GM18498 (cell line): ENCODE results near the gene PBX2.
"Not testable (repeated sequence)": the region's sequence is repeated elsewhere in the genome, so short reads cannot be mapped to it uniquely, and the experiment has no call there.

Source experiments
- ATAC-seq: cut with Tn5 transposase; IDR thresholded peaks from one replicate; pipeline ENCODE4 v1.9.1; 2021; ENCODE audit warnings: mild to moderate bottlenecking, moderate library complexity; ENCODE audit not compliant: unreplicated experiment

Gene PBX2

GRCh38 chr6:32151863-32152768 lies 37.9 kb downstream of the PBX2 start, which contains the start of gene PRRT1:
TSS of gene PRRT1 (minus strand) at chr6:32151939. CDS start at chr6:32151827, 112 bp downstream.
- ATAC-seq = no peak

- no peak for ATAC-seq
Observed at GRCh38 chr6:32151181-32151862, 38.7 kb downstream of the PBX2 start.

GRCh38 chr6:32149932-32150870 lies 39.8 kb downstream of the PBX2 start:
- ATAC-seq = no peak

GRCh38 chr6:32149092-32149755 lies 40.8 kb downstream of the PBX2 start:
- no peak for ATAC-seq

GRCh38 chr6:32148289-32149091 lies 41.5 kb downstream of the PBX2 start:
- ATAC-seq = no peak

GRCh38 chr6:32147401-32148132 lies 42.4 kb downstream of the PBX2 start:
- no peak for ATAC-seq

- ATAC-seq = no peak
Observed at GRCh38 chr6:32146687-32147086, 43.3 kb downstream of the PBX2 start.

- no peak for ATAC-seq
Observed at GRCh38 chr6:32146287-32146686, 43.7 kb downstream of the PBX2 start.

- not testable (repeated sequence) for ATAC-seq
Observed at GRCh38 chr6:32144238-32144637, 45.8 kb downstream of the PBX2 start.

GRCh38 chr6:32140420-32141046 lies 49.5 kb downstream of the PBX2 start:
- ATAC-seq = no peak

- ATAC-seq = no peak
Observed at GRCh38 chr6:32139590-32139989, 50.4 kb downstream of the PBX2 start.

- ATAC-seq = no peak
Observed at GRCh38 chr6:32137454-32137853, 52.5 kb downstream of the PBX2 start.
